ENCODE data around the gene GRIK3. TPM values are rescaled to one million over a fixed set of nuclear protein-coding genes. Genes with fewer than 3 reads are reported as not detected.

GRIK3 gene
- total RNA-seq, 4 donors from 2014 or later, result 0.13 to 0.42 (median 0.15) TPM; not detected in 1

DNA sequence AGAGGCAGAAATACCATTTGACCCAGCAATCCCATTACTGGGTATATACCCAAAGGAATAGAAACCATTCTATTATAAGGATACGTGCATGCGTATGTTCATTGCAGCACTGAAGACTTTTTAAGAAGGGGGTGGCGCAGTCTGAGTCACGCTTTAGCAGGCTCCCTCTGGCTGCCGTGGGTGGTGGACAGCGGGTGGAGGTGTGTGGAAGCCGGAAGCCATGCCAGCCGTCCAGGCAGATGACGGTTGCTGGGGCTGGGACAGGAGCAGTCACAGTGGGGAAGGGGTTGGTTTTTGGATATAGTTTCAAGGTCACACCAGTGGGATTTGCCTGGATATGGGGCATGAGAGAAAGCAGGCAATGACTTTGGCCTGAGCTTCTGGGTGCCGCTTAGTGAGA is 270.5 kb downstream of the GRIK3 start:
- H3K9me3 ChIP-seq, result no peaks in the 10 kb centered on the region
- intact Hi-C loops (cut with DNase I), result no loop called here
- H3K27me3 ChIP-seq, result no peaks in the 10 kb centered on the region
- DNase-seq, result no peak
- no peak overlapping the region for H3K27ac ChIP-seq
- H3K36me3 ChIP-seq, result no peaks in the 10 kb centered on the region
- no peaks in the 10 kb centered on the region for H3K4me1 ChIP-seq
- H3K4me3 ChIP-seq (replicated peaks in 1 of 3), result no peak overlapping the region
- no peak for TF ChIP-seq POLR2A (IDR thresholded peaks at IDR 0.05)
- 89 to 93% methylated on average over 10 of the region's 10 CpGs for WGBS, 2 donors

- no peak for TF ChIP-seq POLR2A (IDR thresholded peaks at IDR 0.05)
- TF ChIP-seq, protein P1, sequence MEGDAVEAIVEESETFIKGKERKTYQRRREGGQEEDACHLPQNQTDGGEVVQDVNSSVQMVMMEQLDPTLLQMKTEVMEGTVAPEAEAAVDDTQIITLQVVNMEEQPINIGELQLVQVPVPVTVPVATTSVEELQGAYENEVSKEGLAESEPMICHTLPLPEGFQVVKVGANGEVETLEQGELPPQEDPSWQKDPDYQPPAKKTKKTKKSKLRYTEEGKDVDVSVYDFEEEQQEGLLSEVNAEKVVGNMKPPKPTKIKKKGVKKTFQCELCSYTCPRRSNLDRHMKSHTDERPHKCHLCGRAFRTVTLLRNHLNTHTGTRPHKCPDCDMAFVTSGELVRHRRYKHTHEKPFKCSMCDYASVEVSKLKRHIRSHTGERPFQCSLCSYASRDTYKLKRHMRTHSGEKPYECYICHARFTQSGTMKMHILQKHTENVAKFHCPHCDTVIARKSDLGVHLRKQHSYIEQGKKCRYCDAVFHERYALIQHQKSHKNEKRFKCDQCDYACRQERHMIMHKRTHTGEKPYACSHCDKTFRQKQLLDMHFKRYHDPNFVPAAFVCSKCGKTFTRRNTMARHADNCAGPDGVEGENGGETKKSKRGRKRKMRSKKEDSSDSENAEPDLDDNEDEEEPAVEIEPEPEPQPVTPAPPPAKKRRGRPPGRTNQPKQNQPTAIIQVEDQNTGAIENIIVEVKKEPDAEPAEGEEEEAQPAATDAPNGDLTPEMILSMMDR (IDR thresholded peaks at IDR 0.05), result no peak
- Histone ChIP-seq H3K4me1 (no peaks in the 10 kb centered on the region), H3K36me3 (no peaks in the 10 kb centered on the region), H3K4me3 (replicated peaks in 1 of 3) (no peak overlapping the region), H3K27ac (no peak overlapping the region), H3K27me3 (no peaks in the 10 kb centered on the region), H3K9me3 (no peaks in the 10 kb centered on the region)
- DNase-seq, result no peak
- intact Hi-C loops (cut with DNase I), result no loop called here
- 74 to 78% methylated on average over 3 of the region's 3 CpGs for WGBS, 2 donors
Measured at GRCh38 chr1:36762174-36762573, 272.1 kb downstream of the GRIK3 start.

DNA sequence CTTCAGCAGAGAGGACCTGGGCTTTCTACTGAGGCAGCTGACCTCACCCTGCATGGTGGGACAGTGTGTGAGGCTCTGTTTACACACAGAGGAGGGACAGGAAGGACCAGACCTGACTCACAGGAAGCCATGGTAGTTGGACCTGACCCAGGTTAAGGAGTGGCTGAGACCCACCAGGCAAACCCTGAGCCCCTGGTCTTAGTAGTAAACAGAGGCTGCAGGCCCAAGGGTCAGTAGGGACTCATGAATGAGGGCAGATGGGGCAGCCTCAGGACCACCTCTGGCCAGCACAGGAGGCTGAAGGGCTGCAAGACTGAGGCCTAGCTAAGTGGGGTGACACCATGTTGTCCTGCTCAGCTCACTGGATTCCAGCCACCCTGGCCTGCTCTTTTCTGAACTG is 273.2 kb downstream of the GRIK3 start:
- Histone ChIP-seq H3K27me3 (no peaks in the 10 kb centered on the region), H3K36me3 (no peaks in the 10 kb centered on the region), H3K4me1 (no peaks in the 10 kb centered on the region), H3K27ac (no peak overlapping the region), H3K4me3 (replicated peaks in 1 of 3) (no peak overlapping the region), H3K9me3 (no peaks in the 10 kb centered on the region)
- intact Hi-C loops (cut with DNase I), result no loop called here
- no peak for TF ChIP-seq POLR2A (IDR thresholded peaks at IDR 0.05)
- TF ChIP-seq, protein P1 (IDR thresholded peaks at IDR 0.05), result no peak
- no peak for DNase-seq

DNA sequence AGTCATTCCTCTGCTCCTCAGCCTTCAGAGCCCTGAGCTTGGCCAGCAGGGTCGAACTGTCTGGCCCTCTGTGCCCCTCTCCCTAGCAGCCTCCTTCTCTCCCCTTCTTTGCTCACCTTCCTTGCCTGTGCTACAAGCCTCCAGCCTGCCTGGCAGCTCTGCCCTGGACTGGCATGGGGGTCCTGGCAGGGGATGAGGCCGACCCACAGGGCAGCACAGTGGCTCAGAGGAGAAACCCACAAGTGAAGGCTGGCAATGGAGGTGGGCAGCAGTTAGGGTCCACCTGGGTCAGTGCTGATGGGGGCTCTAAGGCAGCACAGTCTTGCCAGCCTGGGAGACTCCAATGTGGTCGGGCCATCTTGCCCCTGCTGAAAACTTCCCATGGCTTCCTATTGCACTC is 274.2 kb downstream of the GRIK3 start:
- H3K9me3 ChIP-seq, result no peaks in the 10 kb centered on the region
- intact Hi-C loops (cut with DNase I), result no loop called here
- no peak overlapping the region for H3K27ac ChIP-seq
- TF ChIP-seq, protein P1 (IDR thresholded peaks at IDR 0.05), result no peak
- TF ChIP-seq POLR2A (IDR thresholded peaks at IDR 0.05), result no peak
- no peaks in the 10 kb centered on the region for H3K4me1 ChIP-seq
- no peak overlapping the region for H3K4me3 ChIP-seq (replicated peaks in 1 of 3)
- H3K36me3 ChIP-seq, result no peaks in the 10 kb centered on the region
- no peaks in the 10 kb centered on the region for H3K27me3 ChIP-seq
- DNase-seq, result no peak
- WGBS, 2 donors, result 58 to 71% methylated on average over 3 of the region's 3 CpGs

DNA sequence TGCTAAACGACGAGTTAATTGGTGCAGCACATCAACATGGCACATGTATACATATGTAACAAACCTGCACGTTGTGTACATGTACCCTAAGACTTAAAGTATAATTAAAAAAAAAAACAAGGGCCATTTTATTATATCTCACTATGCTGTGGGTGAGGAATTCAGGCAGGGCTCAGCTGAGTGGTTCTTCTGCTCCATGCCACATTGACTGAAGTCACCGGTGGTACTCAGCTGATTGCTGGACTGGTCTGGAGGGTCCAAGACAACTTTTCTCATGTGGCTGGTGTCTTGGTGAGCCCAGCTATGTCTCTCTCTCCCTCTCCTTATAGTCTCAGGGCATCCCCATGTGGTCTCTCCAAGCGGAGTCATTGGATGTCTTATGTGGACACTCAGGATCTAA is 275.0 kb downstream of the GRIK3 start:
- no peak for DNase-seq
- Histone ChIP-seq H3K27me3 (no peaks in the 10 kb centered on the region), H3K4me3 (replicated peaks in 1 of 3) (no peak overlapping the region), H3K27ac (no peak overlapping the region), H3K36me3 (no peaks in the 10 kb centered on the region), H3K9me3 (no peaks in the 10 kb centered on the region), H3K4me1 (no peaks in the 10 kb centered on the region)
- no peak for TF ChIP-seq POLR2A (IDR thresholded peaks at IDR 0.05)
- TF ChIP-seq, protein P1 (IDR thresholded peaks at IDR 0.05), result no peak
- intact Hi-C loops (cut with DNase I), result no loop called here
- WGBS, 2 donors, result 93 to 95% methylated on average over 5 of the region's 5 CpGs
